ENCODE measurements around the gene CLIC1. TPM values are rescaled to one million over a fixed set of nuclear protein-coding genes. Genes with fewer than 3 reads are reported as not detected.

CLIC1 gene
- total RNA-seq, 2 experiments from 2014 or later: 314 to 413 TPM

GRCh38 chr6:31697555-31697954 is 38.8 kb downstream of the CLIC1 start:
- H2AFZ ChIP-seq (ENCODE audit: low read length): no peak overlapping the region
- no peak for DNase-seq (ENCODE audit: low spot score)
- TF ChIP-seq, protein P1, sequence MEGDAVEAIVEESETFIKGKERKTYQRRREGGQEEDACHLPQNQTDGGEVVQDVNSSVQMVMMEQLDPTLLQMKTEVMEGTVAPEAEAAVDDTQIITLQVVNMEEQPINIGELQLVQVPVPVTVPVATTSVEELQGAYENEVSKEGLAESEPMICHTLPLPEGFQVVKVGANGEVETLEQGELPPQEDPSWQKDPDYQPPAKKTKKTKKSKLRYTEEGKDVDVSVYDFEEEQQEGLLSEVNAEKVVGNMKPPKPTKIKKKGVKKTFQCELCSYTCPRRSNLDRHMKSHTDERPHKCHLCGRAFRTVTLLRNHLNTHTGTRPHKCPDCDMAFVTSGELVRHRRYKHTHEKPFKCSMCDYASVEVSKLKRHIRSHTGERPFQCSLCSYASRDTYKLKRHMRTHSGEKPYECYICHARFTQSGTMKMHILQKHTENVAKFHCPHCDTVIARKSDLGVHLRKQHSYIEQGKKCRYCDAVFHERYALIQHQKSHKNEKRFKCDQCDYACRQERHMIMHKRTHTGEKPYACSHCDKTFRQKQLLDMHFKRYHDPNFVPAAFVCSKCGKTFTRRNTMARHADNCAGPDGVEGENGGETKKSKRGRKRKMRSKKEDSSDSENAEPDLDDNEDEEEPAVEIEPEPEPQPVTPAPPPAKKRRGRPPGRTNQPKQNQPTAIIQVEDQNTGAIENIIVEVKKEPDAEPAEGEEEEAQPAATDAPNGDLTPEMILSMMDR (conservative IDR thresholded peaks at IDR 0.05; ENCODE audit: low read length): no peak
- CTCF ChIA-PET (ENCODE audit: unreplicated experiment): no interaction called here
- no peak overlapping the region for H3K4me2 ChIP-seq (ENCODE audit: low read length)
- no peaks in the 10 kb centered on the region for H3K9me2 ChIP-seq (ENCODE audit: insufficient read depth, low read length)
- POLR2A ChIA-PET: no interaction called here
- peaks cover 15% of the 10 kb centered on the region for H3K4me1 ChIP-seq (ENCODE audit: insufficient read depth, low read length, poor library complexity, severe bottlenecking)
- BruUV-seq (replicated peaks): no TSS peak
- H3K9me3 ChIP-seq (ENCODE audit: low read length): no peaks in the 10 kb centered on the region
- peaks cover 11% of the 10 kb centered on the region; the same call in 1 of the 2 replicates for H3K79me2 ChIP-seq (ENCODE audit: insufficient read depth, low read depth, low read length)
- intact Hi-C loops (cut with micrococcal nuclease; ENCODE audit: unreplicated experiment): no loop called here
- H3K36me3 ChIP-seq (ENCODE audit: insufficient read depth, low read length): peaks cover 51% of the 10 kb centered on the region
- no peaks in the 10 kb centered on the region for H4K20me1 ChIP-seq (ENCODE audit: insufficient read depth, low read length)
- no peak overlapping the region for H3K4me3 ChIP-seq (ENCODE audit: low read depth, low read length, poor library complexity, severe bottlenecking)
- H3K27ac ChIP-seq (ENCODE audit: low read depth, low read length, poor library complexity, severe bottlenecking): no peak overlapping the region

- CTCF ChIA-PET (ENCODE audit: unreplicated experiment): interaction anchor here (0.6 kb wide), 1 partner anchor 356 kb away, joined by 3 read pairs; no protein-coding TSS in a partner anchor
- intact Hi-C loops (cut with micrococcal nuclease; ENCODE audit: unreplicated experiment): no loop called here
- peaks cover 71% of the 10 kb centered on the region for H3K36me3 ChIP-seq (ENCODE audit: insufficient read depth, low read length)
Observed at GRCh38 chr6:31693535-31693934, 42.8 kb downstream of the CLIC1 start.

DNA sequence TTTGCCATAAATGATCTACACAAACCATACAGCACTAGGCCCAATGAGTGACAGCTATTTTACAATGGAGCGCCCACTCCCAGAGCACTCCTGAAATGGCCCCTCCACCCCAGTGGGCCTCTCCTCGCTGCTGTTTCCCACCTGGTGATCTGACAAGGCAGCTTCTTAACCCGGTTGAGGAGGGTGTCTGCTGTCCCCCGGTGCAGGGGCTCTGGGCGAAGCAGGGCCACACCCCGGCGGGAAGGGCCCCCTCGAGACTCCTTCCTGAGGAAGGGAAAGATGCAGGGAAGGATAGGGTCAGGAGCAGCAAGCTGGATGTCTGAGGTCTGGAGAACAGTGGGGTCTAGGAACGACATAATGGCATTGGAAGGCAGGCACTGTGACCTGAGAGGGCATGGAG is 43.4 kb downstream of the CLIC1 start:
- Histone ChIP-seq H3K27ac (ENCODE audit: low read depth, low read length, poor library complexity, severe bottlenecking) (no peak overlapping the region), H3K4me2 (ENCODE audit: low read length) (no peak overlapping the region), H2AFZ (ENCODE audit: low read length) (no peak overlapping the region), H3K9me2 (ENCODE audit: insufficient read depth, low read length) (no peaks in the 10 kb centered on the region), H3K79me2 (ENCODE audit: insufficient read depth, low read depth, low read length) (no peaks in the 10 kb centered on the region), H4K20me1 (ENCODE audit: insufficient read depth, low read length) (no peaks in the 10 kb centered on the region), H3K4me3 (ENCODE audit: low read depth, low read length, poor library complexity, severe bottlenecking) (no peak overlapping the region), H3K36me3 (ENCODE audit: insufficient read depth, low read length) (peaks cover 78% of the 10 kb centered on the region), H3K9me3 (ENCODE audit: low read length) (no peaks in the 10 kb centered on the region), H3K4me1 (ENCODE audit: insufficient read depth, low read length, poor library complexity, severe bottlenecking) (peaks cover 12% of the 10 kb centered on the region)
- BruUV-seq (replicated peaks): no TSS peak
- DNase-seq (ENCODE audit: low spot score): no peak
- ChIA-PET CTCF (ENCODE audit: unreplicated experiment) (no interaction called here), POLR2A (no interaction called here)
- no peak for TF ChIP-seq EZH2phosphoT487 (IDR thresholded peaks at IDR 0.05; ENCODE audit: borderline replicate concordance, low read depth, low read length)
- TF ChIP-seq, protein P1 (conservative IDR thresholded peaks at IDR 0.05; ENCODE audit: low read length): no peak
- intact Hi-C loops (cut with micrococcal nuclease; ENCODE audit: unreplicated experiment): no loop called here

More at GRCh38 chr6:31693535-31693934, 42.8 kb downstream of the CLIC1 start:
- H3K9me2 ChIP-seq (ENCODE audit: insufficient read depth, low read length): no peaks in the 10 kb centered on the region
- H3K4me3 ChIP-seq (ENCODE audit: low read depth, low read length, poor library complexity, severe bottlenecking): no peak overlapping the region
- no peak overlapping the region for H3K4me2 ChIP-seq (ENCODE audit: low read length)
- no peaks in the 10 kb centered on the region for H3K79me2 ChIP-seq (ENCODE audit: insufficient read depth, low read depth, low read length)
- H2AFZ ChIP-seq (ENCODE audit: low read length): no peak overlapping the region
- BruUV-seq (replicated peaks): no TSS peak
- H3K9me3 ChIP-seq (ENCODE audit: low read length): no peaks in the 10 kb centered on the region
- POLR2A ChIA-PET: interaction anchor here (0.6 kb wide), 1 partner anchor 21 kb away, joined by 3 read pairs; no protein-coding TSS in a partner anchor
- TF ChIP-seq, protein P1 (conservative IDR thresholded peaks at IDR 0.05; ENCODE audit: low read length): no peak
- no peak for TF ChIP-seq EZH2phosphoT487 (IDR thresholded peaks at IDR 0.05; ENCODE audit: borderline replicate concordance, low read depth, low read length)
- no peak for DNase-seq (ENCODE audit: low spot score)
- no peaks in the 10 kb centered on the region for H4K20me1 ChIP-seq (ENCODE audit: insufficient read depth, low read length)
- no peak overlapping the region for H3K27ac ChIP-seq (ENCODE audit: low read depth, low read length, poor library complexity, severe bottlenecking)
- peaks cover 12% of the 10 kb centered on the region for H3K4me1 ChIP-seq (ENCODE audit: insufficient read depth, low read length, poor library complexity, severe bottlenecking)

All from OCI-LY7 (cell line).